Activated naive CD4-positive, alpha-beta T cell treated with anti-CD3 and anti-CD28 coated beads, Interleukin-2, amount 10 ng/mL, durations not matched to agents 7 days and 5 days (primary cell): Measurements from ENCODE around the gene SGTB.
"Not testable (repeated sequence)": the region's sequence is repeated elsewhere in the genome, so short reads cannot be mapped to it uniquely, and the experiment has no call there.

Source experiments
- CTCF ChIA-PET: fragments of 350-600 bp; sonication (Branson Sonifier 250); formaldehyde crosslinking; loops from one replicate; lab custom pipeline; 2021; ENCODE audit warnings: antibody characterized with exemption; lab: Charles Lee
- DNase-seq: peaks from one replicate; pipeline ENCODE4 v3.0.0-alpha.2; 2020
- H3K27ac Mint-ChIP-seq: one replicate; pipeline ENCODE4 v1.8.0; 2021; ENCODE audit warnings: mild to moderate bottlenecking, moderate library complexity, mixed read lengths
- H3K27me3 Mint-ChIP-seq: one replicate; pipeline ENCODE4 v1.8.0; 2021; ENCODE audit warnings: mild to moderate bottlenecking, mixed read lengths
- H3K36me3 Mint-ChIP-seq: one replicate; pipeline ENCODE4 v1.8.0; 2021; ENCODE audit warnings: mixed read lengths
- H3K4me1 Mint-ChIP-seq: one replicate; pipeline ENCODE4 v1.8.0; 2021; ENCODE audit warnings: mixed read lengths
- H3K4me3 Mint-ChIP-seq: one replicate; pipeline ENCODE4 v1.8.0; 2021; ENCODE audit warnings: mild to moderate bottlenecking, moderate library complexity, mixed read lengths
- H3K9me3 Mint-ChIP-seq: one replicate; pipeline ENCODE4 v1.8.0; 2021; ENCODE audit warnings: mixed read lengths

SGTB gene

GRCh38 chr5:65749956-65750355, 28.0 kb upstream of the SGTB start:
- Mint-ChIP-seq H3K27ac (no peak overlapping the region), H3K4me1 (no peaks in the 10 kb centered on the region), H3K27me3 (no peaks in the 10 kb centered on the region), H3K4me3 (no peak overlapping the region), H3K36me3 (peaks cover 3% of the 10 kb centered on the region), H3K9me3 (peaks cover 3% of the 10 kb centered on the region)
- CTCF ChIA-PET = no interaction called here
- DNase-seq = no peak

GRCh38 chr5:65749221-65749844, 27.4 kb upstream of the SGTB start:
- Mint-ChIP-seq H3K27me3 (no peaks in the 10 kb centered on the region), H3K36me3 (peaks cover 3% of the 10 kb centered on the region), H3K4me1 (no peaks in the 10 kb centered on the region), H3K4me3 (no peak overlapping the region), H3K9me3 (peaks cover 3% of the 10 kb centered on the region), H3K27ac (no peak overlapping the region)
- CTCF ChIA-PET = no interaction called here
- DNase-seq = no peak

GRCh38 chr5:65742565-65743231, 20.8 kb upstream of the SGTB start:
- no peaks in the 10 kb centered on the region for H3K27me3 Mint-ChIP-seq
- H3K27ac Mint-ChIP-seq = no peak overlapping the region
- peaks cover 2% of the 10 kb centered on the region for H3K9me3 Mint-ChIP-seq
- no peak overlapping the region for H3K4me3 Mint-ChIP-seq
- no peaks in the 10 kb centered on the region for H3K36me3 Mint-ChIP-seq
- peak; percentile 29 for DNase-seq
- CTCF ChIA-PET = interaction anchor here (0.9 to 1.3 kb wide), 3 partner anchors 16 to 444 kb away, joined by 3 to 4 read pairs (median 3); no protein-coding TSS in a partner anchor
- H3K4me1 Mint-ChIP-seq = peaks cover 4% of the 10 kb centered on the region

- Mint-ChIP-seq H3K27ac (no peak overlapping the region), H3K9me3 (peaks cover 2% of the 10 kb centered on the region), H3K36me3 (no peaks in the 10 kb centered on the region), H3K4me1 (peaks cover 11% of the 10 kb centered on the region), H3K27me3 (no peaks in the 10 kb centered on the region), H3K4me3 (no peak overlapping the region)
- no peak for DNase-seq
- CTCF ChIA-PET = no interaction called here
Observed at GRCh38 chr5:65739162-65739561, 17.3 kb upstream of the SGTB start.

- Mint-ChIP-seq H3K4me1 (peaks cover 11% of the 10 kb centered on the region), H3K9me3 (peaks cover 2% of the 10 kb centered on the region), H3K27me3 (no peaks in the 10 kb centered on the region), H3K27ac (no peak overlapping the region), H3K4me3 (no peak overlapping the region), H3K36me3 (no peaks in the 10 kb centered on the region)
- CTCF ChIA-PET = no interaction called here
- no peak for DNase-seq
Observed at GRCh38 chr5:65738305-65738704, 16.4 kb upstream of the SGTB start.

GRCh38 chr5:65737842-65738241, 15.9 kb upstream of the SGTB start:
- H3K27ac Mint-ChIP-seq = no peak overlapping the region
- H3K4me1 Mint-ChIP-seq = peaks cover 11% of the 10 kb centered on the region
- no peak for DNase-seq
- H3K27me3 Mint-ChIP-seq = no peaks in the 10 kb centered on the region
- no peaks in the 10 kb centered on the region for H3K36me3 Mint-ChIP-seq
- H3K9me3 Mint-ChIP-seq = peaks cover 2% of the 10 kb centered on the region
- CTCF ChIA-PET = interaction anchor here (0.7 kb wide), 1 partner anchor 183 kb away, joined by 3 read pairs; no protein-coding TSS in a partner anchor
- no peak overlapping the region for H3K4me3 Mint-ChIP-seq

GRCh38 chr5:65736011-65736410, 14.1 kb upstream of the SGTB start:
- peaks cover 11% of the 10 kb centered on the region for H3K4me1 Mint-ChIP-seq
- H3K27me3 Mint-ChIP-seq = no peaks in the 10 kb centered on the region
- no peak overlapping the region for H3K4me3 Mint-ChIP-seq
- no peak for DNase-seq
- H3K9me3 Mint-ChIP-seq = peaks cover 2% of the 10 kb centered on the region
- CTCF ChIA-PET = no interaction called here
- no peak overlapping the region for H3K27ac Mint-ChIP-seq
- H3K36me3 Mint-ChIP-seq = no peaks in the 10 kb centered on the region

GRCh38 chr5:65734921-65735320, 13.0 kb upstream of the SGTB start:
- H3K27ac Mint-ChIP-seq = no peak overlapping the region
- H3K4me1 Mint-ChIP-seq = peaks cover 8% of the 10 kb centered on the region
- H3K36me3 Mint-ChIP-seq = no peaks in the 10 kb centered on the region
- peaks cover 2% of the 10 kb centered on the region for H3K9me3 Mint-ChIP-seq
- H3K27me3 Mint-ChIP-seq = no peaks in the 10 kb centered on the region
- no peak overlapping the region for H3K4me3 Mint-ChIP-seq
- no peak for DNase-seq
- CTCF ChIA-PET = no interaction called here

GRCh38 chr5:65734196-65734775, 12.4 kb upstream of the SGTB start:
- H3K36me3 Mint-ChIP-seq, H3K4me3 Mint-ChIP-seq, CTCF ChIA-PET, H3K27ac Mint-ChIP-seq, H3K27me3 Mint-ChIP-seq, H3K4me1 Mint-ChIP-seq, DNase-seq, H3K9me3 Mint-ChIP-seq: not testable (repeated sequence)

GRCh38 chr5:65732046-65732445, 10.1 kb upstream of the SGTB start:
- CTCF ChIA-PET, H3K27me3 Mint-ChIP-seq, H3K4me3 Mint-ChIP-seq, H3K36me3 Mint-ChIP-seq, H3K4me1 Mint-ChIP-seq, H3K9me3 Mint-ChIP-seq, DNase-seq, H3K27ac Mint-ChIP-seq: not testable (repeated sequence)

GRCh38 chr5:65730910-65731309, 9.0 kb upstream of the SGTB start:
- CTCF ChIA-PET = no interaction called here
- no peaks in the 10 kb centered on the region for H3K27me3 Mint-ChIP-seq
- H3K27ac Mint-ChIP-seq = no peak overlapping the region
- H3K9me3 Mint-ChIP-seq = no peaks in the 10 kb centered on the region
- H3K36me3 Mint-ChIP-seq = no peaks in the 10 kb centered on the region
- DNase-seq = no peak
- peaks cover 8% of the 10 kb centered on the region for H3K4me1 Mint-ChIP-seq
- H3K4me3 Mint-ChIP-seq = no peak overlapping the region

GRCh38 chr5:65728218-65728617, 6.3 kb upstream of the SGTB start:
- Mint-ChIP-seq H3K4me1 (peaks cover 11% of the 10 kb centered on the region), H3K27me3 (no peaks in the 10 kb centered on the region), H3K4me3 (no peak overlapping the region), H3K27ac (no peak overlapping the region), H3K9me3 (no peaks in the 10 kb centered on the region), H3K36me3 (peaks cover 2% of the 10 kb centered on the region)
- no peak for DNase-seq
- CTCF ChIA-PET = no interaction called here

- CTCF ChIA-PET = interaction anchor here (1.4 kb wide), 1 partner anchor 16 kb away, joined by 4 read pairs; no protein-coding TSS in a partner anchor
- DNase-seq = no peak
- peaks cover 17% of the 10 kb centered on the region for H3K4me1 Mint-ChIP-seq
- H3K27ac Mint-ChIP-seq = no peak overlapping the region
- H3K9me3 Mint-ChIP-seq = no peaks in the 10 kb centered on the region
- peaks cover 2% of the 10 kb centered on the region for H3K36me3 Mint-ChIP-seq
- no peaks in the 10 kb centered on the region for H3K27me3 Mint-ChIP-seq
- no peak overlapping the region for H3K4me3 Mint-ChIP-seq
Observed at GRCh38 chr5:65727491-65728156, 5.7 kb upstream of the SGTB start.

- Mint-ChIP-seq H3K4me1 (peaks cover 41% of the 10 kb centered on the region), H3K9me3 (no peaks in the 10 kb centered on the region), H3K27ac (peak overlapping the region; percentile 88), H3K36me3 (peaks cover 9% of the 10 kb centered on the region), H3K4me3 (peak overlapping the region; percentile 92), H3K27me3 (no peaks in the 10 kb centered on the region)
- DNase-seq = no peak
- CTCF ChIA-PET = no interaction called here
Observed at GRCh38 chr5:65722575-65723403, 880 bp upstream of the SGTB start.
